ENCODE measurements around the gene GXYLT2.
"Not testable (repeated sequence)": the region's sequence is repeated elsewhere in the genome, so short reads cannot be mapped to it uniquely, and the experiment has no call there.

The GXYLT2 gene

GRCh38 chr3:72892870-72893269 is 5.0 kb downstream of the GXYLT2 start:
- DNase-seq: peak in 1 of 2 experiments; percentile 17

- no peak for DNase-seq
Observed at GRCh38 chr3:72894976-72895552, 7.2 kb downstream of the GXYLT2 start.

GRCh38 chr3:72896996-72897757 is 9.3 kb downstream of the GXYLT2 start:
- DNase-seq: no peak

- DNase-seq: no peak
Observed at GRCh38 chr3:72897758-72898007, 9.8 kb downstream of the GXYLT2 start.

- DNase-seq: no peak
Observed at GRCh38 chr3:72899349-72899765, 11.5 kb downstream of the GXYLT2 start.

GRCh38 chr3:72900048-72900447 is 12.2 kb downstream of the GXYLT2 start:
- DNase-seq: no peak

GRCh38 chr3:72901840-72902239 is 14.0 kb downstream of the GXYLT2 start:
- no peak for DNase-seq

GRCh38 chr3:72903004-72903403 is 15.2 kb downstream of the GXYLT2 start:
- no peak for DNase-seq

GRCh38 chr3:72904163-72904562 is 16.3 kb downstream of the GXYLT2 start:
- no peak for DNase-seq

GRCh38 chr3:72906154-72906553 is 18.3 kb downstream of the GXYLT2 start:
- DNase-seq: no peak

- no peak for DNase-seq
Observed at GRCh38 chr3:72907131-72907711, 19.4 kb downstream of the GXYLT2 start.

- no peak for DNase-seq
Observed at GRCh38 chr3:72907731-72908620, 20.1 kb downstream of the GXYLT2 start.

- DNase-seq: no peak
Observed at GRCh38 chr3:72909591-72909990, 21.7 kb downstream of the GXYLT2 start.

GRCh38 chr3:72912532-72912931 is 24.7 kb downstream of the GXYLT2 start:
- no peak for DNase-seq

GRCh38 chr3:72914383-72914782 is 26.5 kb downstream of the GXYLT2 start:
- no peak for DNase-seq

- DNase-seq: no peak
Observed at GRCh38 chr3:72916250-72916649, 28.4 kb downstream of the GXYLT2 start.

GRCh38 chr3:72919520-72919919 is 31.7 kb downstream of the GXYLT2 start:
- DNase-seq: no peak

GRCh38 chr3:72924055-72924454 is 36.2 kb downstream of the GXYLT2 start:
- DNase-seq: no peak

GRCh38 chr3:72928781-72929735 is 41.2 kb downstream of the GXYLT2 start:
- not testable (repeated sequence) for DNase-seq

- DNase-seq: no peak
Observed at GRCh38 chr3:72930754-72931153, 42.9 kb downstream of the GXYLT2 start.

GRCh38 chr3:72932416-72932815 is 44.6 kb downstream of the GXYLT2 start:
- DNase-seq: no peak

All from NCI-H526 (cell line).